Activated T-helper 1 cell treated with Interleukin-2 at 50 U/mL for 16 hours (primary cell): ENCODE data around the gene PHACTR3.

Experiments
- DNase-seq: peaks from one replicate; pipeline ENCODE4 v3.0.0-alpha.2; 2020; ENCODE audit warnings: low read depth

Gene PHACTR3

DNA sequence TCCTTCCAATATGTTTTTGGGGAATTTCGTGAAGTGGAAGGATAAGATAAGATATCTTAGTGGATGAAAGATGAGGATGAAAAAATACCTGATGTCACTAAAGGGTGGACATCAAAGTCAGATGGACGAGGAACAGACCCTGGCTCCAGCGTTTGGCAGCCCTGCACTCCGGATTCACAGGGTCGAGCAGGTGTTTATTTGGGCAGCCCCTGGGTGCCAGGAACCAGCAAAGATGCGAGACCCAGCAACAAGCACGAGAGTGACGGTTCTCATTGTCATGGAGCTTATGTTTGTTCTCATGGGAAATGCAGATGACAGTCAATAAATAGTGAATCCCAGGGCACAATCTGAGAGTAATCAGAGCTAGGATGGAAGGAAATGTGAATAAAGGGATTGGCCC, 131.1 kb downstream of the PHACTR3 start:
- DNase-seq: no peak

GRCh38 chr20:59735917-59736316, 131.6 kb downstream of the PHACTR3 start:
- DNase-seq: no peak

- no peak for DNase-seq
These were observed 132.0 kb downstream of the PHACTR3 start for GRCh38 chr20:59736366-59736765.

GRCh38 chr20:59737073-59737666, 132.8 kb downstream of the PHACTR3 start:
- DNase-seq: no peak

- no peak for DNase-seq
These were observed 133.5 kb downstream of the PHACTR3 start for GRCh38 chr20:59737816-59738215.

DNA sequence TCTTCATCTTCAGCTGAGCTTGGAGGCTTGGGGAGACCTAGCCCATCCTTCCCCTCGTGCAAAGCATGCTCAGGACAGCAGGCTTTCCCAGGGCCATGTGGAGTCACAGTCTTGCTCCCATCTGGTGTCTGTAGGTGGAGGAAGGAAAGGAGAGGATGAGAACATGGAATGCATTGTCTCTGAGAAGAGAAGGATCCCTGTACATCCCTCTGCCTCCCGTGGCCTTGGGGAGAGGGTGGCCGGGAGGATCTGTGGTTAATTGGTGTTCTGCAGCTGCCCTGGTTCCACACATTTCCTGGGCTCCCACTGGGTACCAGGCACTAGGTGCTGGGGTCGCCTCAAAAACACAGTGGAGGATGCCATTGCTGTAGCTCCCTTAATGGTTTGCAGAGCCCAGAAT, 134.5 kb downstream of the PHACTR3 start:
- DNase-seq: no peak

GRCh38 chr20:59740621-59741020, 136.3 kb downstream of the PHACTR3 start:
- DNase-seq: no peak

DNA sequence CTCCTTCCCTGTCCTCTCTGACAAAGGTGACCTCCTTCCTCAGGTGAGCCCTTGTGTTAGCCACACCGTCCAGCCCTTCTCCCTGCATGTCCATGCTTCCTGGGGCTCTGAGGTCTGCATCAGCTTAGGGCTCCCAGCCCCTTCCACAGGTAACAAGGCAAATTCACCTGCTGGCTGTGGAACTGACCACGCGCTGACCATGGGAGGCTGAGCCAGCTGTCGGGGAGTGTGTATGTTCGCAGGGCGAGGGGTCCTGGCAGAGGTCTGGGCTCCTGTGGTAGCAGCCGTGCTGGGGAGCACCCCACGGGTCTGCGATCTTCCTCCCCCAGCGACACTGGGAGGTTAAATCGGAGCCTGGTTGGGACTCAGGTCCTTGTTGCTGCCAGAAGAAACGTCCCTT, 136.7 kb downstream of the PHACTR3 start:
- no peak for DNase-seq

- DNase-seq: no peak
These were observed 138.2 kb downstream of the PHACTR3 start for GRCh38 chr20:59742351-59743095.

DNA sequence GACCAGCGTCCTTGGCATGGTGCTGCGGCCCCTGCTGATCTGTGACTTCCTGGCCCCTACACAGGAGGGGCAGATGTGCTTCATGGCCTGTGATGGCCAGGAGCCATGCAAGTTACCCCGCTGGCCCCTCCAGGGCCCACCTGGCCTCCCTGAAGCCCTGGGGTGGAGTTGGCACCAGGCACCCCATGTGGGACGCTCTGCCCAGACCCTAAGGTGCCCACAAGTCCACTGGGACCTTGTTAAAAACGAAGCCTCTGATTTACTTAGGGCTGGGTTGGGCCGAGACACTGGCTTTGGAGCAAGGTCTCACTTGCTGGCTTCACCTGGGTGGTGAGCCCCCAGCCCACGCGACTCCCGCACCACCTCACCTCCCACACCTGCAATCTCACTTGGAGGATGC, 139.0 kb downstream of the PHACTR3 start:
- no peak for DNase-seq

DNA sequence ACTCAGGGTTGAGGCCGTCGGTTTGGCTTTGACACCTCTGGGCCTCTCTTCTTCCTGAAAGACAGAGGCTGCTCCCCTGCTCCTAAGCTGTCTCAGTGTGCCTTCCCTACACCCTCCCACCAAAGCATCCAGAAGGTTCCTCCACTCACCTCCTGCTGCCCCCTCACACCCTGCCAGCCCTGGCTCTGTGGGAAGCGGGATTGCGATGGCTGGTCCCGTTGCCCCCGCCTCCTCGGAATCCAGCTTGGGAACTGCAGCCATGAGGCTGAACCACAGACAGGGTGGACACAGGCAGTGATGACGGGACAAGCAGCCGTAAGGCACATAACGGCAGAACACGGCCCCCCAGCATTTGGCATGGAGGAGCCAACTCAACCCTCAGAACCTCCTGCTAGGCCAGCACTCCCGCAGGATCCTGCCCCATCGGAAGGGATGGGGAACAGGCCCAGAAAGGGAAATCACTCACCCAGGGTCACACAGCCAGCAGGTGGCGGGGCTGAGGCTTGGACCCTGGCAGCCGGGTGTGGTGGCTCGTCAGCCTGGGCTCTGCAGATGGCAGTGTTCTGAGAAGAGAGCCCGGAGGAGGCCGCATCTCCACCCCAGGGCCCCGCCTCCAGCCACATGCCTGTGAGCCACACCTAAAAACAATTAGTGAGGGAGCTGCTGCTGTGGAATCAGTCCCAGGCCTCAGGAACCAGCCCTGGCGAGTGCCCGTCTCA, 139.6 kb downstream of the PHACTR3 start:
- no peak for DNase-seq

- DNase-seq: no peak
These were observed 140.4 kb downstream of the PHACTR3 start for GRCh38 chr20:59744756-59745155.

- DNase-seq: no peak
These were observed 140.9 kb downstream of the PHACTR3 start for GRCh38 chr20:59745201-59745600.

GRCh38 chr20:59745716-59746115, 141.4 kb downstream of the PHACTR3 start:
- DNase-seq: no peak

DNA sequence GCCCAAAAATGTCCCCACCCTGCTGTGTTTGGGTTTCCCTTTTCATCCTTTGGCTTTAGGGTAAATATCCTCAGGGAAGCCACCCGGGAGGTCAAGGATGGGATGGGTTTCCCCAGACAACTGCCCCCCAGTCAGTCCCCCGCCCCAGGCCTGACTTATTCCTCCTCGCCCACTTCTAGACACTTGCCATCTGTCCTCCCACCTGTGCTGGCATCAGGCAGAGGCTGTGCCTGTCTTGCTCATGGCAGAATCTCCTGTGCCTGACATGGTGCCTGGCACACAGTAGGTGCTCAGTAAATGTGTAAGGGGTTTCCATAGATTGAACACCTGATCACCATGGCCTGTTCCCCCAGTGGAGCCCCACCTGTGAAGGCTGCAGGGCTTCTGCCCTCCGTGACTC, 141.8 kb downstream of the PHACTR3 start:
- DNase-seq: no peak

GRCh38 chr20:59747671-59748515, 143.6 kb downstream of the PHACTR3 start:
- DNase-seq: no peak

GRCh38 chr20:59748619-59749191, 144.4 kb downstream of the PHACTR3 start:
- DNase-seq: no peak

- no peak for DNase-seq
These were observed 145.0 kb downstream of the PHACTR3 start for GRCh38 chr20:59749301-59749700.

GRCh38 chr20:59750209-59750840, 146.0 kb downstream of the PHACTR3 start:
- no peak for DNase-seq

GRCh38 chr20:59751075-59751711, 146.9 kb downstream of the PHACTR3 start:
- DNase-seq: no peak

DNA sequence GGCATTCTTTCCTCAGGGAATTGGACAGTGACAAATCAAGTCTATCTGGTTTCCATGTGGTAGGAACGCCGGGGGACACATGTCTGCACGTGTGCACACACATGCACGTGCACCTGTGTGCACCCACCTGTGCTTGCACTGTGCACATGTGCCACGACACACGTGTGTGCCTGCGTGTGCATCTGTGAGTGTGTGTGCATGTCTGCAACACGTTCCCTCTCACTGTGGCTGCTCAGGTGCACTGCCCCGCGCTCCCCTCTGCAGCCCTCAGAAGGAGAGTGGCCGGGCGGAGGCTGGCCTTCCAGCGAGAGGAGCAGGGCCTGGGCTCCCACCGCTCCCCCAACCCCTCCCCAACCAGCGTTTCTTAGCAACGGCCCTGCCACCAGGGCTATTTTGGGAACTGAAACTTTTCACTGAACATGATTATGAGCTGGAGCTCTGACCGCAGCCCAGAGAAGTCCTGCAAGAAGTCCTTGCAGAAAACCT, 147.8 kb downstream of the PHACTR3 start:
- DNase-seq: no peak
